Right lobe of liver (tissue), 4 donors: Measurements from ENCODE around the gene TRIM52.

Experiments used
- POLR2A ChIP-seq: fragments of 450-650 bp; IDR thresholded peaks from one replicate; pipeline ENCODE4 v1.6.1; 2017; ENCODE audit warnings: antibody characterized with exemption, mild to moderate bottlenecking
- TF ChIP-seq, protein P1 (sequence below), 4 donors: fragments of 200-600 bp in 3 of 4; fragments of 450-650 bp in 1 of 4; IDR thresholded peaks; one replicate each; pipeline versions ENCODE4 v1.5.1 to v1.8.0; 2016 to 2022; ENCODE audit warnings: antibody characterized with exemption in 4 of 4, mild to moderate bottlenecking in 2 of 4
- donor health status: DM: no; HTN: no; CAD: no.
- donor health status: DM: no; HTN: no; CAD: no.
- donor health status: DM: no; HTN: yes; CAD: no.

GRCh38 chr5:181223729-181224389 lies 37.1 kb downstream of the TRIM52 start:
- TF ChIP-seq, protein P1, sequence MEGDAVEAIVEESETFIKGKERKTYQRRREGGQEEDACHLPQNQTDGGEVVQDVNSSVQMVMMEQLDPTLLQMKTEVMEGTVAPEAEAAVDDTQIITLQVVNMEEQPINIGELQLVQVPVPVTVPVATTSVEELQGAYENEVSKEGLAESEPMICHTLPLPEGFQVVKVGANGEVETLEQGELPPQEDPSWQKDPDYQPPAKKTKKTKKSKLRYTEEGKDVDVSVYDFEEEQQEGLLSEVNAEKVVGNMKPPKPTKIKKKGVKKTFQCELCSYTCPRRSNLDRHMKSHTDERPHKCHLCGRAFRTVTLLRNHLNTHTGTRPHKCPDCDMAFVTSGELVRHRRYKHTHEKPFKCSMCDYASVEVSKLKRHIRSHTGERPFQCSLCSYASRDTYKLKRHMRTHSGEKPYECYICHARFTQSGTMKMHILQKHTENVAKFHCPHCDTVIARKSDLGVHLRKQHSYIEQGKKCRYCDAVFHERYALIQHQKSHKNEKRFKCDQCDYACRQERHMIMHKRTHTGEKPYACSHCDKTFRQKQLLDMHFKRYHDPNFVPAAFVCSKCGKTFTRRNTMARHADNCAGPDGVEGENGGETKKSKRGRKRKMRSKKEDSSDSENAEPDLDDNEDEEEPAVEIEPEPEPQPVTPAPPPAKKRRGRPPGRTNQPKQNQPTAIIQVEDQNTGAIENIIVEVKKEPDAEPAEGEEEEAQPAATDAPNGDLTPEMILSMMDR (IDR thresholded peaks at IDR 0.05) = no peak
- no peak for TF ChIP-seq POLR2A
